ENCODE measurements around the gene RAB22A.
A peak's percentile ranks its signal among the peaks of the same experiment; 100 is the strongest.

Gene RAB22A

GRCh38 chr20:58309591-58310290 lies at the start of gene RAB22A:
Gene RAB22A (plus strand): TSS chr20:58309715. CDS start chr20:58309977, 262 bp downstream.
- DNase-seq (ENCODE audit: low read depth in 2 of 2), result peak; percentile 76 to 79

- DNase-seq (ENCODE audit: low read depth in 2 of 2), result no peak
Measured at GRCh38 chr20:58260006-58260405, 49.5 kb upstream of the RAB22A start.

- no peak for DNase-seq (ENCODE audit: low read depth in 2 of 2)
Measured at GRCh38 chr20:58261660-58262059, 47.9 kb upstream of the RAB22A start.

- DNase-seq (ENCODE audit: low read depth in 2 of 2), result no peak
Measured at GRCh38 chr20:58264271-58264670, 45.2 kb upstream of the RAB22A start.

- DNase-seq (ENCODE audit: low read depth in 2 of 2), result no peak
Measured at GRCh38 chr20:58267389-58268215, 41.9 kb upstream of the RAB22A start.

- no peak for DNase-seq (ENCODE audit: low read depth in 2 of 2)
Measured at GRCh38 chr20:58268421-58268821, 41.1 kb upstream of the RAB22A start.

GRCh38 chr20:58268936-58269619 lies 40.4 kb upstream of the RAB22A start:
- DNase-seq (ENCODE audit: low read depth in 2 of 2), result no peak

- DNase-seq (ENCODE audit: low read depth in 2 of 2), result peak; percentile 44 to 51
Measured at GRCh38 chr20:58271606-58272351, 37.7 kb upstream of the RAB22A start.

GRCh38 chr20:58274384-58274783 lies 35.1 kb upstream of the RAB22A start:
- DNase-seq (ENCODE audit: low read depth in 2 of 2), result no peak

- no peak for DNase-seq (ENCODE audit: low read depth in 2 of 2)
Measured at GRCh38 chr20:58277107-58277506, 32.4 kb upstream of the RAB22A start.

- no peak for DNase-seq (ENCODE audit: low read depth in 2 of 2)
Measured at GRCh38 chr20:58277578-58278472, 31.7 kb upstream of the RAB22A start.

GRCh38 chr20:58286729-58287128 lies 22.8 kb upstream of the RAB22A start:
- DNase-seq (ENCODE audit: low read depth in 2 of 2), result no peak

- no peak for DNase-seq (ENCODE audit: low read depth in 2 of 2)
Measured at GRCh38 chr20:58287638-58288037, 21.9 kb upstream of the RAB22A start.

GRCh38 chr20:58289143-58289542 lies 20.4 kb upstream of the RAB22A start:
- DNase-seq (ENCODE audit: low read depth in 2 of 2), result no peak

GRCh38 chr20:58293453-58293852 lies 16.1 kb upstream of the RAB22A start:
- no peak for DNase-seq (ENCODE audit: low read depth in 2 of 2)

- no peak for DNase-seq (ENCODE audit: low read depth in 2 of 2)
Measured at GRCh38 chr20:58294497-58295455, 14.7 kb upstream of the RAB22A start.

- DNase-seq (ENCODE audit: low read depth in 2 of 2), result no peak
Measured at GRCh38 chr20:58296051-58296837, 13.3 kb upstream of the RAB22A start.

- no peak for DNase-seq (ENCODE audit: low read depth in 2 of 2)
Measured at GRCh38 chr20:58297394-58297793, 12.1 kb upstream of the RAB22A start.

- no peak for DNase-seq (ENCODE audit: low read depth in 2 of 2)
Measured at GRCh38 chr20:58300321-58300720, 9.2 kb upstream of the RAB22A start.

Measured in stimulated activated CD4-positive, alpha-beta T cell treated with anti-CD3 and anti-CD28 coated beads, Interleukin-4, amount 100 ng/mL, for 48 hours (primary cell).